K562 (cell line): ENCODE results near the gene IGFL1. TPM values are rescaled to one million over a fixed set of nuclear protein-coding genes. Genes with fewer than 3 reads are reported as not detected.
A peak's percentile ranks its signal among the peaks of the same experiment; 100 is the strongest.

Source experiments
- ARNT ChIP-seq, 2 experiments: fragments of 450-650 bp; IDR thresholded peaks; 2 replicates each; pipeline ENCODE4 v1.6.1; 2016; ENCODE audit warnings: mild to moderate bottlenecking in 1 of 2
- CLOCK ChIP-seq: fragments of 250-450 bp; sonication (Bioruptor Pico); IDR thresholded peaks from 2 replicates; pipeline ENCODE4 v1.4.0; 2020; ENCODE audit warnings: mild to moderate bottlenecking, moderate library complexity, borderline replicate concordance
- EHMT2 ChIP-seq: fragments of 450-650 bp; IDR thresholded peaks from 2 replicates; pipeline ENCODE4 v1.6.1; 2018; ENCODE audit warnings: antibody characterized with exemption
- ELK3 ChIP-seq: fragments of 450-650 bp; formaldehyde crosslinking; IDR thresholded peaks from 2 replicates; pipeline ENCODE4 v1.4.0; 2020; ENCODE audit warnings: mild to moderate bottlenecking
- FOXO4 ChIP-seq: fragments of 450-650 bp; formaldehyde crosslinking; IDR thresholded peaks from 2 replicates; pipeline ENCODE4 v1.4.0; 2020; ENCODE audit warnings: mild to moderate bottlenecking, moderate library complexity
- HCFC1 ChIP-seq: IDR thresholded peaks from 2 replicates; pipeline ENCODE4 v1.6.1; 2012; ENCODE audit warnings: low read depth, low read length, improper control_type of control experiment
- HDAC8 ChIP-seq: fragments of 450-650 bp; IDR thresholded peaks from 2 replicates; pipeline ENCODE4 v1.6.1; 2016; ENCODE audit warnings: mild to moderate bottlenecking, missing genetic modification characterization, moderate library complexity, missing compliant biosample characterization
- HMG20A ChIP-seq: fragments of 450-650 bp; formaldehyde crosslinking; conservative IDR thresholded peaks from 2 replicates; pipeline ENCODE4 v1.4.0; 2020; ENCODE audit warnings: mild to moderate bottlenecking, mixed read lengths
- HNRNPL ChIP-seq: fragments of 200-400 bp; formaldehyde crosslinking; IDR thresholded peaks from 2 replicates; pipeline ENCODE4 v1.6.1; 2017; ENCODE audit warnings: low read depth, mild to moderate bottlenecking, low read length
- KDM1A ChIP-seq, 2 experiments: fragments of 450-650 bp; IDR thresholded peaks; 2 replicates each; pipeline ENCODE4 v1.6.1; 2016; ENCODE audit warnings: mild to moderate bottlenecking in 2 of 2
- KLF10 ChIP-seq: fragments of 250-450 bp; sonication (Bioruptor Pico); IDR thresholded peaks from 2 replicates; pipeline ENCODE4 v1.6.1; 2021; ENCODE audit warnings: matching md5 sums
- KLF6 ChIP-seq: fragments of 250-450 bp; sonication (Bioruptor Pico); IDR thresholded peaks from 2 replicates; pipeline ENCODE4 v1.4.0; 2020; ENCODE audit warnings: mild to moderate bottlenecking, moderate library complexity, borderline replicate concordance
- MTA1 ChIP-seq: fragments of 450-650 bp; IDR thresholded peaks from 2 replicates; pipeline ENCODE4 v1.6.1; 2017; ENCODE audit warnings: borderline replicate concordance
- PKNOX1 ChIP-seq: fragments of 450-650 bp; IDR thresholded peaks from 2 replicates; pipeline ENCODE4 v1.6.1; 2016
- PRPF4 ChIP-seq: fragments of 200-400 bp; formaldehyde crosslinking; IDR thresholded peaks from one replicate; pipeline ENCODE4 v1.6.1; 2017; ENCODE audit warnings: low read length, low read depth, mild to moderate bottlenecking; ENCODE audit not compliant: insufficient read depth, poor library complexity, severe bottlenecking
- SNIP1 ChIP-seq: fragments of 450-650 bp; IDR thresholded peaks from 2 replicates; pipeline ENCODE4 v1.7.1; 2017; ENCODE audit warnings: low read depth, mild to moderate bottlenecking
- TOE1 ChIP-seq, 2 experiments: fragments of 450-650 bp in 1 of 2; sonication (generic) in 1 of 2; formaldehyde crosslinking in 1 of 2; IDR thresholded peaks; 2 replicates each; pipeline versions ENCODE4 v1.7.1 to v1.8.0; 2016 to 2022; ENCODE audit warnings: borderline replicate concordance in 2 of 2, mild to moderate bottlenecking in 2 of 2, antibody characterized with exemption in 1 of 2, inconsistent platforms in 1 of 2, low read depth in 1 of 2, missing genetic modification reagents in 1 of 2, moderate library complexity in 1 of 2
- ZBTB17 ChIP-seq: fragments of 450-650 bp; formaldehyde crosslinking; IDR thresholded peaks from 2 replicates; pipeline ENCODE4 v1.4.0; 2020; ENCODE audit warnings: mild to moderate bottlenecking
- ZNF282 ChIP-seq: sonication (generic); formaldehyde crosslinking; IDR thresholded peaks from 2 replicates; pipeline ENCODE4 v1.8.1; 2023; ENCODE audit warnings: missing genetic modification reagents
- ZNF717 ChIP-seq: fragments of 250-450 bp; sonication (Bioruptor Pico); IDR thresholded peaks from 2 replicates; pipeline ENCODE4 v1.5.0; 2021
- ZNF740 ChIP-seq, 3 experiments: fragments of 200-800 bp in 1 of 3; sonication (Bioruptor generic) in 1 of 3; sonication (generic) in 1 of 3; formaldehyde crosslinking in 1 of 3; IDR thresholded peaks; 2 replicates each; pipeline versions ENCODE4 v1.6.1 to v1.8.0; 2016 to 2022; ENCODE audit warnings: mild to moderate bottlenecking in 2 of 3, missing compliant biosample characterization in 2 of 3, missing genetic modification characterization in 2 of 3, missing genetic modification reagents in 1 of 3
- polyA plus RNA-seq, 8 experiments: library from polyadenylated mRNA; depleted of rRNA in 4 of 8; stranded (reverse) in 5 of 8; unstranded in 3 of 8; fragments of >200 nt; fragmentation: Nextera tagmentation in 2 of 8; fragmentation: Illumina TruSeq in 1 of 8; extraction: Ambion mirVana in 2 of 8; extraction: Trizol in 1 of 8; gene quantifications; 2 replicates each; pipeline versions ENCODE4 v1.2.1 to v1.2.3, GENCODE V29; 2011 to 2014; ENCODE audit warnings: inconsistent platforms in 1 of 8, missing spikeins in 1 of 8
- total RNA-seq, 7 experiments: library from RNA; depleted of rRNA in 6 of 7; stranded (reverse); fragments of >200 nt in 6 of 7; fragmentation: Illumina TruSeq in 2 of 7; extraction: Trizol in 2 of 7; gene quantifications; 2 replicates each; pipeline versions ENCODE4 v1.2.1 to v1.2.3, GENCODE V29; 2011 to 2021; ENCODE audit warnings: low replicate concordance in 1 of 7

Gene IGFL1
- total and polyA plus RNA-seq, 9 of the 15 experiments (the other 6 are each of a cell fraction or from before 2014, with no cell fraction given): not detected

- TF ChIP-seq CLOCK (CRISPR knock-in tag) (no peak), TOE1 (IDR thresholded peaks at IDR 0.05; ENCODE audit: borderline replicate concordance) (no peak), TOE1 (CRISPR knock-in tag; IDR thresholded peaks at IDR 0.05; ENCODE audit: borderline replicate concordance, low read depth) (0 out of 2 replicates have a peak, but pooled peaks have one; percentile 29), HMG20A (0 out of 2 replicates have a peak, but pooled peaks have one; percentile 10), KDM1A (IDR thresholded peaks at IDR 0.05) (no peak), HNRNPL (no peak), SNIP1 (no peak), EHMT2 (no peak), KLF10 (CRISPR knock-in tag) (no peak), HDAC8 (tag) (no peak), FOXO4 (CRISPR knock-in tag) (no peak), MTA1 (no peak), PRPF4 (no peak), ELK3 (peak; percentile 83; the same call in 1 of the 2 replicates), ZBTB17 (CRISPR knock-in tag) (peak; percentile 57; the same call in 1 of the 2 replicates), ZNF282 (CRISPR knock-in tag) (no peak), PKNOX1 (no peak), HCFC1 (no peak), KLF6 (CRISPR knock-in tag) (no peak), ZNF717 (no peak), ZNF740 (CRISPR knock-in tag; IDR thresholded peaks at IDR 0.05) (no peak), ZNF740 (tag; IDR thresholded peaks at IDR 0.05) (no peak), ARNT (IDR thresholded peaks at IDR 0.05) (no peak)
Measured at GRCh38 chr19:46191356-46191755, 38.2 kb upstream of the IGFL1 start (continued).
